NCI-H2029 treated with DMSO at 0.1 percent for 48 hours (cell line): ENCODE data around the gene NHP2.

Experiments used
- DNase-seq: peaks from one replicate; lab custom pipeline; 2025; lab: John Stamatoyannopoulos, UW

The NHP2 gene

GRCh38 chr5:178114325-178115135 lies 39.2 kb downstream of the NHP2 start:
- DNase-seq: no peak

- no peak for DNase-seq
Observed at GRCh38 chr5:178113841-178114324, 39.8 kb downstream of the NHP2 start.

- no peak for DNase-seq
Observed at GRCh38 chr5:178113141-178113787, 40.4 kb downstream of the NHP2 start, which contains the start of gene N4BP3. Gene N4BP3 (plus strand): TSS chr5:178113532. CDS start chr5:178119584, 6,052 bp downstream.

GRCh38 chr5:178112545-178112944 lies 41.1 kb downstream of the NHP2 start:
- DNase-seq: no peak

GRCh38 chr5:178111925-178112324 lies 41.8 kb downstream of the NHP2 start:
- no peak for DNase-seq

- DNase-seq: no peak
Observed at GRCh38 chr5:178110511-178110910, 43.2 kb downstream of the NHP2 start.

- DNase-seq: no peak
Observed at GRCh38 chr5:178108966-178109365, 44.7 kb downstream of the NHP2 start.

GRCh38 chr5:178108446-178108845 lies 45.2 kb downstream of the NHP2 start:
- DNase-seq: no peak

- DNase-seq: no peak
Observed at GRCh38 chr5:178107756-178108310, 45.9 kb downstream of the NHP2 start.

- DNase-seq: no peak
Observed at GRCh38 chr5:178106556-178107239, 47.0 kb downstream of the NHP2 start.

GRCh38 chr5:178106086-178106485 lies 47.6 kb downstream of the NHP2 start:
- no peak for DNase-seq

GRCh38 chr5:178104492-178104891 lies 49.2 kb downstream of the NHP2 start:
- no peak for DNase-seq

- no peak for DNase-seq
Observed at GRCh38 chr5:178103612-178104011, 50.1 kb downstream of the NHP2 start.
